ENCODE measurements around the gene NOP56. TPM values are rescaled to one million over a fixed set of nuclear protein-coding genes. Genes with fewer than 3 reads are reported as not detected.

NOP56 gene
- total and polyA plus RNA-seq, 2 of the 4 experiments (the other 2 are of a cell fraction): 189 to 231 TPM

DNA sequence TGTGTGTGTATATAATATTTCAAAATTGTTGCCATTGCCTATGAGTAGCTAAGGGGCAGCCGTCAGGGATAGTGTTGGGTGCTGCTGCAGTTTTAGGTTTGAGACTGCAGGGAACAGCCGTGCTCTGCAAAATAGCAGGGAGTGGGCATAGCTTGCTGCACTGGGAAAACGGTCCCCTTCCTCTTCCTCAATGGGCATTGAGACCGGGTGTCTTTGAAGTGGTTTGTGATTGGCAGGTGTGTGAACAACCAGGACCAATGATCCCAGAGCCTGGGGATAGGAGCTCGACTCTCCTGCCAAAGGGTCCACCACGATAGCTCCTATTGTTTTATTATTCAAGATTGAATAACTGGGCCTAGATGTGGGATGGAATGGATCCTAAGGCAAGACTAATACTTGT is 35.1 kb downstream of the NOP56 start:
- no peak overlapping the region for H3K4me2 ChIP-seq (ENCODE audit: low read depth, low read length)
- no peak overlapping the region for H3K56ac ChIP-seq (ENCODE audit: extremely low read depth, insufficient read depth, low read length)
- no peak overlapping the region for H2AFZ ChIP-seq (replicated peaks; ENCODE audit: low read length, poor library complexity)
- H3K18ac ChIP-seq (ENCODE audit: low read depth, low read length): no peak overlapping the region
- H3K4ac ChIP-seq (ENCODE audit: low read depth, low read length): no peak overlapping the region
- BruUV-seq (replicated peaks): no TSS peak
- no peak overlapping the region for H3K27ac ChIP-seq (ENCODE audit: insufficient read depth, low read length)
- no peak overlapping the region for H2BK15ac ChIP-seq (ENCODE audit: low read depth, low read length)
- no peak overlapping the region for H4K8ac ChIP-seq (ENCODE audit: low read depth in 2 of 2, low read length in 2 of 2)
- H2BK5ac ChIP-seq (ENCODE audit: low read depth, low read length, poor library complexity, severe bottlenecking): no peak overlapping the region
- no peak overlapping the region for H3K9ac ChIP-seq (ENCODE audit: low read depth, low read length)
- H3K4me3 ChIP-seq (ENCODE audit: insufficient read depth, low read depth, low read length): no peak overlapping the region
- intact Hi-C loops (cut with micrococcal nuclease): no loop called here
- 63% methylated on average over 2 of the region's 6 CpGs; no CpG with 5 or more reads in 1 of the 2 experiments for WGBS, 2 experiments (ENCODE audit: extremely low coverage in 2 of 2, insufficient read length in 1 of 2)
- H3K79me1 ChIP-seq (ENCODE audit: low read depth in 1 of 2, low read length in 2 of 2): no peaks in the 10 kb centered on the region
- H4K20me1 ChIP-seq (ENCODE audit: insufficient read depth, low read length): no peaks in the 10 kb centered on the region
- ATAC-seq (ENCODE audit: low read depth) (no peak), DNase-seq (no peak)
- no peak overlapping the region for H4K5ac ChIP-seq (ENCODE audit: low read depth, low read length)
- dilution Hi-C loops (cut with HindIII; ENCODE audit: low sequenced_read_pairs, unreplicated experiment): no loop called here
- no peaks in the 10 kb centered on the region for H3K4me1 ChIP-seq (ENCODE audit: control insufficient read depth, insufficient read depth, low read length)
- in situ Hi-C loops (cut with MboI; ENCODE audit: low sequenced_read_pairs): no loop called here
- no peak overlapping the region for H3K23ac ChIP-seq (ENCODE audit: low read depth, low read length)
- H2BK20ac ChIP-seq (ENCODE audit: low read depth, low read length): no peak overlapping the region
- no peaks in the 10 kb centered on the region for H3K9me3 ChIP-seq (ENCODE audit: control insufficient read depth, insufficient read depth, low read length)
- no peak overlapping the region for H4K91ac ChIP-seq (ENCODE audit: insufficient read depth, low read depth, low read length)
- TF ChIP-seq, protein P1, sequence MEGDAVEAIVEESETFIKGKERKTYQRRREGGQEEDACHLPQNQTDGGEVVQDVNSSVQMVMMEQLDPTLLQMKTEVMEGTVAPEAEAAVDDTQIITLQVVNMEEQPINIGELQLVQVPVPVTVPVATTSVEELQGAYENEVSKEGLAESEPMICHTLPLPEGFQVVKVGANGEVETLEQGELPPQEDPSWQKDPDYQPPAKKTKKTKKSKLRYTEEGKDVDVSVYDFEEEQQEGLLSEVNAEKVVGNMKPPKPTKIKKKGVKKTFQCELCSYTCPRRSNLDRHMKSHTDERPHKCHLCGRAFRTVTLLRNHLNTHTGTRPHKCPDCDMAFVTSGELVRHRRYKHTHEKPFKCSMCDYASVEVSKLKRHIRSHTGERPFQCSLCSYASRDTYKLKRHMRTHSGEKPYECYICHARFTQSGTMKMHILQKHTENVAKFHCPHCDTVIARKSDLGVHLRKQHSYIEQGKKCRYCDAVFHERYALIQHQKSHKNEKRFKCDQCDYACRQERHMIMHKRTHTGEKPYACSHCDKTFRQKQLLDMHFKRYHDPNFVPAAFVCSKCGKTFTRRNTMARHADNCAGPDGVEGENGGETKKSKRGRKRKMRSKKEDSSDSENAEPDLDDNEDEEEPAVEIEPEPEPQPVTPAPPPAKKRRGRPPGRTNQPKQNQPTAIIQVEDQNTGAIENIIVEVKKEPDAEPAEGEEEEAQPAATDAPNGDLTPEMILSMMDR (conservative IDR thresholded peaks at IDR 0.05; ENCODE audit: low read depth, low read length): no peak
- no peak for TF ChIP-seq MAZ (IDR thresholded peaks at IDR 0.05; ENCODE audit: borderline replicate concordance, low read depth, low read length)
- TF ChIP-seq BHLHE40 (IDR thresholded peaks at IDR 0.05; ENCODE audit: low read depth, low read length): no peak
- no peak for TF ChIP-seq MAFK (IDR thresholded peaks at IDR 0.05; ENCODE audit: low read depth, low read length)
- no peak for TF ChIP-seq CEBPB (IDR thresholded peaks at IDR 0.05; ENCODE audit: low read depth, low read length)
- H3K36me3 ChIP-seq (ENCODE audit: control insufficient read depth, insufficient read depth, low read length): no peaks in the 10 kb centered on the region
- H3K9me1 ChIP-seq (ENCODE audit: insufficient read depth, low read length): no peaks in the 10 kb centered on the region; the same call in 1 of the 2 replicates
- ChIA-PET CTCF (interaction anchor here (0.7 to 1.2 kb wide), 2 partner anchors 15 to 158 kb away, joined by 3 to 4 read pairs; no protein-coding TSS in a partner anchor), POLR2A (ENCODE audit: unreplicated experiment) (no interaction called here)
- no peak overlapping the region for H2AK9ac ChIP-seq (replicated peaks; ENCODE audit: low read depth, low read length, poor library complexity)
- no peak overlapping the region for H2BK120ac ChIP-seq (ENCODE audit: low read depth, low read length)
- no peak overlapping the region for H3K14ac ChIP-seq (replicated peaks; ENCODE audit: low read depth, low read length)
- H3K27me3 ChIP-seq (ENCODE audit: control insufficient read depth, insufficient read depth, low read length): peaks cover 39% of the 10 kb centered on the region
- H2AK5ac ChIP-seq (ENCODE audit: low read depth, low read length): no peak overlapping the region
